Measurements from ENCODE around the gene SEC31B.
A peak's percentile ranks its signal among the peaks of the same experiment; 100 is the strongest.

SEC31B gene

GRCh38 chr10:100519311-100520051, at the start of gene SEC31B:
SEC31B (minus strand) TSS chr10:100519861; CDS start chr10:100516952, 2,909 bp downstream.
- peak within 1 kb of the TSS; percentile 32 to 39 for H3K4me3 ChIP-seq (ENCODE audit: low read length in 2 of 2)
- H3K36me3 ChIP-seq (ENCODE audit: control insufficient read depth in 2 of 2, insufficient read depth in 2 of 2, low read length in 2 of 2) = peaks cover 10 to 17% of the 10 kb centered on the region in 2 donors
- H3K4me1 ChIP-seq (ENCODE audit: control insufficient read depth in 2 of 2, insufficient read depth in 2 of 2, low read length in 2 of 2) = peaks cover 2 to 5% of the 10 kb centered on the region in 2 donors
- H3K27ac ChIP-seq (ENCODE audit: low read depth in 2 of 2, low read length in 2 of 2) = no peak within 1 kb of the TSS
- H3K9ac ChIP-seq (ENCODE audit: low read depth in 1 of 2, low read length in 2 of 2) = peak within 1 kb of the TSS in 1 of 2 donors; percentile 10
- H3K9me3 ChIP-seq (ENCODE audit: control insufficient read depth in 2 of 2, low read length in 2 of 2) = no peaks in the 10 kb centered on the region
- peaks cover 0 to 5% of the 10 kb centered on the region in 2 donors for H3K27me3 ChIP-seq (ENCODE audit: control insufficient read depth in 2 of 2, insufficient read depth in 2 of 2, low read length in 2 of 2)

- Histone ChIP-seq H3K27ac (ENCODE audit: low read depth in 2 of 2, low read length in 2 of 2) (no peak overlapping the region), H3K4me1 (ENCODE audit: control insufficient read depth in 2 of 2, insufficient read depth in 2 of 2, low read length in 2 of 2) (no peaks in the 10 kb centered on the region), H3K9me3 (ENCODE audit: control insufficient read depth in 2 of 2, low read length in 2 of 2) (no peaks in the 10 kb centered on the region), H3K9ac (ENCODE audit: low read depth in 1 of 2, low read length in 2 of 2) (no peak overlapping the region), H3K27me3 (ENCODE audit: control insufficient read depth in 2 of 2, insufficient read depth in 2 of 2, low read length in 2 of 2) (peaks cover 33 to 63% of the 10 kb centered on the region in 2 donors), H3K36me3 (ENCODE audit: control insufficient read depth in 2 of 2, insufficient read depth in 2 of 2, low read length in 2 of 2) (no peaks in the 10 kb centered on the region), H3K4me3 (ENCODE audit: low read length in 2 of 2) (no peak overlapping the region)
Measured at GRCh38 chr10:100568912-100569311, 49.3 kb upstream of the SEC31B start.

- H3K9me3 ChIP-seq (ENCODE audit: control insufficient read depth in 2 of 2, low read length in 2 of 2) = no peaks in the 10 kb centered on the region
- H3K9ac ChIP-seq (ENCODE audit: low read depth in 1 of 2, low read length in 2 of 2) = no peak overlapping the region
- no peaks in the 10 kb centered on the region for H3K36me3 ChIP-seq (ENCODE audit: control insufficient read depth in 2 of 2, insufficient read depth in 2 of 2, low read length in 2 of 2)
- H3K4me3 ChIP-seq (ENCODE audit: low read length in 2 of 2) = no peak overlapping the region
- no peaks in the 10 kb centered on the region for H3K4me1 ChIP-seq (ENCODE audit: control insufficient read depth in 2 of 2, insufficient read depth in 2 of 2, low read length in 2 of 2)
- H3K27ac ChIP-seq (ENCODE audit: low read depth in 2 of 2, low read length in 2 of 2) = no peak overlapping the region
- peaks cover 35 to 60% of the 10 kb centered on the region in 2 donors for H3K27me3 ChIP-seq (ENCODE audit: control insufficient read depth in 2 of 2, insufficient read depth in 2 of 2, low read length in 2 of 2)
Measured at GRCh38 chr10:100567826-100568225, 48.2 kb upstream of the SEC31B start.

GRCh38 chr10:100567249-100567648, 47.6 kb upstream of the SEC31B start:
- Histone ChIP-seq H3K4me1 (ENCODE audit: control insufficient read depth in 2 of 2, insufficient read depth in 2 of 2, low read length in 2 of 2) (no peaks in the 10 kb centered on the region), H3K27me3 (ENCODE audit: control insufficient read depth in 2 of 2, insufficient read depth in 2 of 2, low read length in 2 of 2) (peaks cover 35 to 60% of the 10 kb centered on the region in 2 donors), H3K27ac (ENCODE audit: low read depth in 2 of 2, low read length in 2 of 2) (no peak overlapping the region), H3K36me3 (ENCODE audit: control insufficient read depth in 2 of 2, insufficient read depth in 2 of 2, low read length in 2 of 2) (no peaks in the 10 kb centered on the region), H3K9me3 (ENCODE audit: control insufficient read depth in 2 of 2, low read length in 2 of 2) (no peaks in the 10 kb centered on the region), H3K4me3 (ENCODE audit: low read length in 2 of 2) (no peak overlapping the region), H3K9ac (ENCODE audit: low read depth in 1 of 2, low read length in 2 of 2) (no peak overlapping the region)

GRCh38 chr10:100566561-100566960, 46.9 kb upstream of the SEC31B start:
- H3K9me3 ChIP-seq (ENCODE audit: control insufficient read depth in 2 of 2, low read length in 2 of 2) = no peaks in the 10 kb centered on the region
- H3K4me1 ChIP-seq (ENCODE audit: control insufficient read depth in 2 of 2, insufficient read depth in 2 of 2, low read length in 2 of 2) = peaks cover 0 to 3% of the 10 kb centered on the region in 2 donors
- no peak overlapping the region for H3K9ac ChIP-seq (ENCODE audit: low read depth in 1 of 2, low read length in 2 of 2)
- H3K27ac ChIP-seq (ENCODE audit: low read depth in 2 of 2, low read length in 2 of 2) = no peak overlapping the region
- H3K4me3 ChIP-seq (ENCODE audit: low read length in 2 of 2) = no peak overlapping the region
- H3K27me3 ChIP-seq (ENCODE audit: control insufficient read depth in 2 of 2, insufficient read depth in 2 of 2, low read length in 2 of 2) = peaks cover 32 to 61% of the 10 kb centered on the region in 2 donors
- no peaks in the 10 kb centered on the region for H3K36me3 ChIP-seq (ENCODE audit: control insufficient read depth in 2 of 2, insufficient read depth in 2 of 2, low read length in 2 of 2)

GRCh38 chr10:100565206-100565985, 45.7 kb upstream of the SEC31B start:
- no peak overlapping the region for H3K4me3 ChIP-seq (ENCODE audit: low read length in 2 of 2)
- H3K9ac ChIP-seq (ENCODE audit: low read depth in 1 of 2, low read length in 2 of 2) = no peak overlapping the region
- H3K27ac ChIP-seq (ENCODE audit: low read depth in 2 of 2, low read length in 2 of 2) = no peak overlapping the region
- no peaks in the 10 kb centered on the region for H3K9me3 ChIP-seq (ENCODE audit: control insufficient read depth in 2 of 2, low read length in 2 of 2)
- peaks cover 30 to 53% of the 10 kb centered on the region in 2 donors for H3K27me3 ChIP-seq (ENCODE audit: control insufficient read depth in 2 of 2, insufficient read depth in 2 of 2, low read length in 2 of 2)
- H3K4me1 ChIP-seq (ENCODE audit: control insufficient read depth in 2 of 2, insufficient read depth in 2 of 2, low read length in 2 of 2) = peaks cover 0 to 3% of the 10 kb centered on the region in 2 donors
- H3K36me3 ChIP-seq (ENCODE audit: control insufficient read depth in 2 of 2, insufficient read depth in 2 of 2, low read length in 2 of 2) = no peaks in the 10 kb centered on the region

- Histone ChIP-seq H3K36me3 (ENCODE audit: control insufficient read depth in 2 of 2, insufficient read depth in 2 of 2, low read length in 2 of 2) (no peaks in the 10 kb centered on the region), H3K9ac (ENCODE audit: low read depth in 1 of 2, low read length in 2 of 2) (no peak overlapping the region), H3K27ac (ENCODE audit: low read depth in 2 of 2, low read length in 2 of 2) (no peak overlapping the region), H3K27me3 (ENCODE audit: control insufficient read depth in 2 of 2, insufficient read depth in 2 of 2, low read length in 2 of 2) (peaks cover 13 to 28% of the 10 kb centered on the region in 2 donors), H3K9me3 (ENCODE audit: control insufficient read depth in 2 of 2, low read length in 2 of 2) (no peaks in the 10 kb centered on the region), H3K4me1 (ENCODE audit: control insufficient read depth in 2 of 2, insufficient read depth in 2 of 2, low read length in 2 of 2) (peaks cover 0 to 3% of the 10 kb centered on the region in 2 donors), H3K4me3 (ENCODE audit: low read length in 2 of 2) (no peak overlapping the region)
Measured at GRCh38 chr10:100562008-100562672, 42.5 kb upstream of the SEC31B start.

DNA sequence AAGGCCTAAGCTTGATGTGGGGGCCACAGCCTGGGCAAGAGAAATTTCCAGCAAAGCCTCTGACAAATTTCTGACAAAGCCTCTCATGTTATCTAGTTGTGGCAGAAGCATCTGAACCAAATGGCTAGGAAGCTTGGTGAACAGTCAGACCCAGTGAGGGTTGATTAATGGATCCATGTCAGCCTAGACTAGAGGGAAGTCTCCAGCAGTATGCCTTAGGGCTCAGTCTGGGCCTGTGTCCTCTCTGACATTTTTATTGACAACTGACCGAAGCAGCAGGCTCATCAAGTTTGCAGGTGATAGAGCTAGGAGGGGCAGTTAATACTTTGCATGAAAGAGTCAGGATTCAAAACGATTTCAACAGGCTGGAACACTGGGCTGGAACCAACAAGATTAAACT, 41.3 kb upstream of the SEC31B start:
- Histone ChIP-seq H3K27me3 (ENCODE audit: control insufficient read depth in 2 of 2, insufficient read depth in 2 of 2, low read length in 2 of 2) (peaks cover 10 to 20% of the 10 kb centered on the region in 2 donors), H3K4me3 (ENCODE audit: low read length in 2 of 2) (no peak overlapping the region)

GRCh38 chr10:100560248-100560647, 40.6 kb upstream of the SEC31B start:
- Histone ChIP-seq H3K9ac (ENCODE audit: low read depth in 1 of 2, low read length in 2 of 2) (no peak overlapping the region), H3K4me1 (ENCODE audit: control insufficient read depth in 2 of 2, insufficient read depth in 2 of 2, low read length in 2 of 2) (peaks cover 0 to 3% of the 10 kb centered on the region in 2 donors), H3K27ac (ENCODE audit: low read depth in 2 of 2, low read length in 2 of 2) (no peak overlapping the region), H3K36me3 (ENCODE audit: control insufficient read depth in 2 of 2, insufficient read depth in 2 of 2, low read length in 2 of 2) (peaks cover 0 to 5% of the 10 kb centered on the region in 2 donors), H3K27me3 (ENCODE audit: control insufficient read depth in 2 of 2, insufficient read depth in 2 of 2, low read length in 2 of 2) (peaks cover 7 to 14% of the 10 kb centered on the region in 2 donors), H3K9me3 (ENCODE audit: control insufficient read depth in 2 of 2, low read length in 2 of 2) (no peaks in the 10 kb centered on the region), H3K4me3 (ENCODE audit: low read length in 2 of 2) (no peak overlapping the region)

More for the DNA sequence above, 41.3 kb upstream of the SEC31B start:
- peaks cover 0 to 3% of the 10 kb centered on the region in 2 donors for H3K4me1 ChIP-seq (ENCODE audit: control insufficient read depth in 2 of 2, insufficient read depth in 2 of 2, low read length in 2 of 2)
- no peaks in the 10 kb centered on the region for H3K9me3 ChIP-seq (ENCODE audit: control insufficient read depth in 2 of 2, low read length in 2 of 2)
- no peak overlapping the region for H3K27ac ChIP-seq (ENCODE audit: low read depth in 2 of 2, low read length in 2 of 2)
- H3K9ac ChIP-seq (ENCODE audit: low read depth in 1 of 2, low read length in 2 of 2) = no peak overlapping the region
- peaks cover 0 to 5% of the 10 kb centered on the region in 2 donors for H3K36me3 ChIP-seq (ENCODE audit: control insufficient read depth in 2 of 2, insufficient read depth in 2 of 2, low read length in 2 of 2)

DNA sequence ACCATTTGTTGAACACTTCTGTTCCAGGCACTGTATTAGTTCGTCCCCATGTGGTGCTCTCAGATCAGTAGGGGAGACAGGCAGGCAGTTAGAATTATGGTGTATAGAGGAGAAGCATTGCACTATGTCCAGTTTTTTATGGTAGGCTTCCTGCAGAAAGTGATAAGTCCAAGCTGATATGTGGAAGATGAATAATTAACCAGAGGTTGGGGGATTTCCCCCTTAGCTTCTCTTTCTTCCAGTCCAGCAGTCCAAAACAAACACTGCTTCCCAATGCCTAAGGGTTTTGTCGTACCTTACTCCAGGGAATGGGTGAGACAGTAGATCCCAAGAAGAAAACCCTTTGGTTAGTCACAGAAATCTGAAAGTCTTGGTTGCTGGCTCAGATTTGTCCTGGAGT, 35.2 kb upstream of the SEC31B start:
- Histone ChIP-seq H3K4me1 (ENCODE audit: control insufficient read depth in 2 of 2, insufficient read depth in 2 of 2, low read length in 2 of 2) (no peaks in the 10 kb centered on the region), H3K9ac (ENCODE audit: low read depth in 1 of 2, low read length in 2 of 2) (no peak overlapping the region), H3K4me3 (ENCODE audit: low read length in 2 of 2) (no peak overlapping the region), H3K36me3 (ENCODE audit: control insufficient read depth in 2 of 2, insufficient read depth in 2 of 2, low read length in 2 of 2) (peaks cover 4 to 16% of the 10 kb centered on the region in 2 donors), H3K9me3 (ENCODE audit: control insufficient read depth in 2 of 2, low read length in 2 of 2) (no peaks in the 10 kb centered on the region), H3K27me3 (ENCODE audit: control insufficient read depth in 2 of 2, insufficient read depth in 2 of 2, low read length in 2 of 2) (no peaks in the 10 kb centered on the region), H3K27ac (ENCODE audit: low read depth in 2 of 2, low read length in 2 of 2) (no peak overlapping the region)

Measured in mucosa of rectum (tissue), 2 donors.